WERI-Rb-1 (cell line): ENCODE measurements around the gene BICRAL.

Experiments used
- DNase-seq: peaks from one replicate; pipeline ENCODE4 v3.0.0-alpha.2; 2020
- H3K27ac ChIP-seq: fragments of 250-450 bp; sonication (Bioruptor Pico); 2 replicates; pipeline ENCODE4 v1.5.1; 2020; ENCODE audit warnings: mild to moderate bottlenecking, moderate library complexity
- H3K27me3 ChIP-seq: fragments of 250-450 bp; sonication (Bioruptor Pico); 2 replicates; pipeline ENCODE4 v1.5.1; 2021; ENCODE audit warnings: mild to moderate bottlenecking, low read depth, moderate library complexity; ENCODE audit not compliant: insufficient read depth, severe bottlenecking
- H3K36me3 ChIP-seq: fragments of 250-450 bp; sonication (Bioruptor Pico); 2 replicates; pipeline ENCODE4 v1.5.1; 2020; ENCODE audit warnings: mild to moderate bottlenecking, moderate library complexity
- H3K4me3 ChIP-seq: 2 replicates; pipeline ENCODE4 v1.5.1; 2011; ENCODE audit warnings: low read depth, mild to moderate bottlenecking, control low read depth, low read length
- H3K9me3 ChIP-seq: fragments of 250-450 bp; sonication (Bioruptor Pico); 2 replicates; pipeline ENCODE4 v1.5.1; 2021; ENCODE audit warnings: mild to moderate bottlenecking, moderate library complexity; ENCODE audit not compliant: severe bottlenecking
- CTCF ChIP-seq: IDR thresholded peaks from 2 replicates; pipeline ENCODE4 v1.5.1; 2011; ENCODE audit warnings: low read depth, mild to moderate bottlenecking, control low read depth, inconsistent platforms, low read length

The BICRAL gene

GRCh38 chr6:42751055-42751454 lies 30.8 kb upstream of the BICRAL start:
- Histone ChIP-seq H3K27me3 (no peaks in the 10 kb centered on the region), H3K27ac (no peak overlapping the region), H3K9me3 (no peaks in the 10 kb centered on the region), H3K36me3 (no peaks in the 10 kb centered on the region), H3K4me3 (no peak overlapping the region)
- DNase-seq = no peak
- no peak for TF ChIP-seq CTCF

DNA sequence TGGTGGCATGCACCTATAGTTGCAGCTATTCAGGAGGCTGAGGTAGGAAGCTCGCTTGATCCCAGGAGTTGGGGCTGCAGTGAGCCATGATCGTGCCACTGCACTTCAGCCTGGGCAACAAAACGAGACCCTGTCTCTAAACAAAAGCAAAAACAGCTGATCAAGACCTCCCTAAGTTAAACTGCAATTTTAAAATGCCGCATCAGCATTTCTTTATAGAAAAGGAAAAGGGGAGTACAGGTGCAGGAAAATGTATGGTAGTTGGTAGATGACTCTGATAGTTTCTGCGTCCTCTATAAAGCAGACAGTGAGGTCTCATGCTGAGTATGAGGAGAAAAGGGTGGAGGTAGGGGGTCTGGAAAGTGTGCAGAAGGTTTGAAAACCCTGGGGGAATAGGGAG lies 27.1 kb upstream of the BICRAL start:
- TF ChIP-seq CTCF = no peak
- H3K36me3 ChIP-seq = no peaks in the 10 kb centered on the region
- H3K9me3 ChIP-seq = no peaks in the 10 kb centered on the region
- no peaks in the 10 kb centered on the region for H3K27me3 ChIP-seq
- no peak overlapping the region for H3K4me3 ChIP-seq
- DNase-seq = no peak
- no peak overlapping the region for H3K27ac ChIP-seq

DNA sequence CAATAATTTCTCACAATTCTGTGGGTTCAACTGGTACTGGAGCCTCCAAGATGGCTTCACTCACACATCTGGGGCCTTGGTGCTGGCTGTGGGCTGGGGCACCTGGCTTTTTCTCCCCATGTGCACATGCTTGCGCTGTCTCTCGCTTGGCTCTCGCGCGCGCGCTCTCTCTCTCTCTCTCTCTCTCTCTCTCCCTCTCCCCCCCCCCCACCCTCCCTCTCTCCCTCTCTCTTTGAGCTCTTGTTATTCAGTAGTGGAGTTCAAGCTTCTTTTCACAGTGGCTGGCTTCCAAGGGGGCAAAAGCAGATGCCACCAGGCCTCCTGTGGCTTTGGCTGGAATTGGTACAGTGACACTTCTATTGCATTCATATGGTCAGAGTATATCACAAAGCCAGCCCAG lies 25.1 kb upstream of the BICRAL start:
- DNase-seq = no peak
- Histone ChIP-seq H3K4me3 (no peak overlapping the region), H3K36me3 (no peaks in the 10 kb centered on the region), H3K27me3 (no peaks in the 10 kb centered on the region), H3K27ac (no peak overlapping the region), H3K9me3 (no peaks in the 10 kb centered on the region)
- no peak for TF ChIP-seq CTCF

DNA sequence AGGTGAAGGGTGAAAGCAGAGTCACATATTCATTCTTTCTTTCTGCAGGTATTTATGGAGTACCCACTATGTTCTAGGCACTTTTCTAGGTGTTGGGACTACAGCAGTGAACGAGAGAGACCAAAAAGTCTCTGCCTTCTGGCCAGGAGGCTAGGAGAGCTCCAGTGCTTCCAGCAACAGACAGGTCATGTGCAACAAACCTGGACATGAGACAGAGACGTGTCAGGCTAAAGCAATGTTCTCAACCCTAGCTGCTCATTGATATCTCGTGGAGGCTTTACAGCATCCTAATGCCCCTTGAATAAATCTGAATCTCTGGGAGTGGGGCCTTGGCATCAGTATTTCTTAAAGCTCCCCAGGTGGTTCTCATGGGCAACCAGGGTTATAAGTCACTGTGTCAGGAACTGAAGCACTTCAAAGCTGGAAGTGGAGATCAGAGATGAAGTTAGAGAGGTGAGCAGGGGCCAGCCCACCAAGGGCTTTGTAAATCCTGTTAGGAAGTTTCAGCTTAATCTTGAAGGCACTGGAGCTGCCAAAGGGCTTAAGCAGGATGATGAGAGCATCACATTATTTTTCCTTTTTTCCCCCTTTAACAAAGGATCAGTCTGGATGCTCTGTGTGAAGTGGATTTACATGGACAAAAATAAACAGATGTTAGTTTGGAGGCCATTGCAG lies 23.0 kb upstream of the BICRAL start:
- Histone ChIP-seq H3K27me3 (no peaks in the 10 kb centered on the region), H3K9me3 (no peaks in the 10 kb centered on the region), H3K27ac (peak overlapping the region; percentile 42), H3K36me3 (no peaks in the 10 kb centered on the region), H3K4me3 (no peak overlapping the region)
- TF ChIP-seq CTCF = no peak
- peak; percentile 90 for DNase-seq

GRCh38 chr6:42761287-42762067 lies 20.4 kb upstream of the BICRAL start:
- Histone ChIP-seq H3K27me3 (no peaks in the 10 kb centered on the region), H3K36me3 (no peaks in the 10 kb centered on the region), H3K9me3 (no peaks in the 10 kb centered on the region), H3K27ac (no peak overlapping the region), H3K4me3 (no peak overlapping the region)
- DNase-seq = no peak
- TF ChIP-seq CTCF = no peak

DNA sequence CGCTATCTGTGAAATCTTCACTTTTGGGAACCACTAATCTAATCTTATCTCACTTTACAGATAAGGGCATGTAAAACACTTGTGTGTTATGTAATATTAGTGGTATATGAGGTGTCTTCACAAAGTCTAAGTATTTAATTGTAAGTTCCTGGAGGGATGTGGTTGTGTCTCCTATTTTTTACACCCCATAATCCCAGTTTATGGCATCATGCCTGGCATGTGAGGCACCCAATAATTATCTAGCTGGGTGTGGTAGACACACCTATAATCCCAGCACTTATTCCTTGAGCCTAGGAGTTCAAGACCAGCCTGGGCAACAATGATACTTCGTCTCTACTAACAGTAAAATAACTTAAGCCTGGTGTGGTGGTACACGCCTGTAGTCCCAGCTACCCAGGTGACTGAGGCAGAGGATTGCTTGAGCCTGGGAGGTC lies 19.4 kb upstream of the BICRAL start:
- no peak for TF ChIP-seq CTCF
- H3K27ac ChIP-seq = no peak overlapping the region

More for the DNA sequence above, 19.4 kb upstream of the BICRAL start:
- no peak for DNase-seq
- no peaks in the 10 kb centered on the region for H3K9me3 ChIP-seq
- H3K36me3 ChIP-seq = no peaks in the 10 kb centered on the region
- no peak overlapping the region for H3K4me3 ChIP-seq
- H3K27me3 ChIP-seq = no peaks in the 10 kb centered on the region
